Measurements from ENCODE around the gene PRPF6. TPM values are rescaled to one million over a fixed set of nuclear protein-coding genes. Genes with fewer than 3 reads are reported as not detected.
A peak's percentile ranks its signal among the peaks of the same experiment; 100 is the strongest.
"Not testable (repeated sequence)": the region's sequence is repeated elsewhere in the genome, so short reads cannot be mapped to it uniquely, and the experiment has no call there.

PRPF6 gene
- total RNA-seq, 2 experiments from 2014 or later: 50.6 to 51.3 TPM

GRCh38 chr20:64009811-64010387 lies 29.0 kb downstream of the PRPF6 start:
- DNase-seq: no peak
- Mint-ChIP-seq H3K27ac (peak overlapping the region; percentile 24), H3K9me3 (peaks cover 2% of the 10 kb centered on the region), H3K4me1 (ENCODE audit: low read depth) (peaks cover 26% of the 10 kb centered on the region), H3K36me3 (ENCODE audit: low read depth) (peaks cover 90% of the 10 kb centered on the region), H3K4me3 (no peak overlapping the region), H3K27me3 (no peaks in the 10 kb centered on the region)
- Histone ChIP-seq H3K4me1 (ENCODE audit: insufficient read depth, low read length) (peaks cover 36% of the 10 kb centered on the region), H3K4me3 (ENCODE audit: low read length) (no peak overlapping the region), H3K36me3 (ENCODE audit: insufficient read depth, low read length) (peaks cover 76% of the 10 kb centered on the region), H3K9me3 (ENCODE audit: control insufficient read depth in 1 of 2, insufficient read depth in 1 of 2, low read length in 2 of 2) (peaks cover 54 to 60% of the 10 kb centered on the region in 2 experiments), H3K27ac (ENCODE audit: low read depth in 1 of 2, low read length in 2 of 2) (no peak overlapping the region), H3K27me3 (ENCODE audit: control insufficient read depth in 1 of 2, insufficient read depth in 2 of 2, low read length in 2 of 2) (no peaks in the 10 kb centered on the region)
- ChIA-PET CTCF (interaction anchor here (2.6 kb wide), 1 partner anchor 29 kb away, joined by 13 read pairs; no protein-coding TSS in a partner anchor), POLR2A (no interaction called here)
- no peak for TF ChIP-seq CTCF (IDR thresholded peaks at IDR 0.05)
- ATAC-seq (ENCODE audit: poor library complexity): no peak
- intact Hi-C loops (cut with DNase I, micrococcal nuclease): no loop called here

GRCh38 chr20:64010711-64011237 lies 29.8 kb downstream of the PRPF6 start:
- Mint-ChIP-seq H3K27me3 (no peaks in the 10 kb centered on the region), H3K9me3 (peaks cover 2% of the 10 kb centered on the region), H3K4me3 (no peak overlapping the region), H3K36me3 (ENCODE audit: low read depth) (peaks cover 90% of the 10 kb centered on the region), H3K27ac (peak overlapping the region; percentile 61), H3K4me1 (ENCODE audit: low read depth) (peaks cover 25% of the 10 kb centered on the region)
- no peak for ATAC-seq (ENCODE audit: poor library complexity)
- Histone ChIP-seq H3K27me3 (ENCODE audit: control insufficient read depth in 1 of 2, insufficient read depth in 2 of 2, low read length in 2 of 2) (no peaks in the 10 kb centered on the region), H3K4me3 (ENCODE audit: low read length) (no peak overlapping the region), H3K36me3 (ENCODE audit: insufficient read depth, low read length) (peaks cover 76% of the 10 kb centered on the region), H3K9me3 (ENCODE audit: control insufficient read depth in 1 of 2, insufficient read depth in 1 of 2, low read length in 2 of 2) (peaks cover 54 to 66% of the 10 kb centered on the region in 2 experiments), H3K27ac (ENCODE audit: low read depth in 1 of 2, low read length in 2 of 2) (no peak overlapping the region), H3K4me1 (ENCODE audit: insufficient read depth, low read length) (peaks cover 36% of the 10 kb centered on the region)
- POLR2A ChIA-PET: interaction anchor here (0.7 to 0.9 kb wide), 2 partner anchors 29 to 30 kb away, joined by 3 read pairs; no protein-coding TSS in a partner anchor
- no peak for TF ChIP-seq CTCF (IDR thresholded peaks at IDR 0.05)
- CTCF ChIA-PET: no interaction called here
- intact Hi-C loops (cut with DNase I, micrococcal nuclease): no loop called here
- no peak for DNase-seq

- DNase-seq: peak in 2 of 14 experiments; percentile 15 to 32
- ChIA-PET CTCF (no interaction called here), POLR2A (interaction anchor here (0.9 kb wide), 1 partner anchor 28 kb away, joined by 3 read pairs; no protein-coding TSS in a partner anchor)
- Mint-ChIP-seq H3K27me3 (no peaks in the 10 kb centered on the region), H3K9me3 (peaks cover 2% of the 10 kb centered on the region), H3K27ac (peak overlapping the region; percentile 61), H3K4me3 (peak overlapping the region; percentile 38), H3K4me1 (ENCODE audit: low read depth) (peaks cover 25% of the 10 kb centered on the region), H3K36me3 (ENCODE audit: low read depth) (peaks cover 86% of the 10 kb centered on the region)
- H3K27me3 ChIP-seq (ENCODE audit: control insufficient read depth in 1 of 2, insufficient read depth in 2 of 2, low read length in 2 of 2): no peaks in the 10 kb centered on the region
- H3K4me1 ChIP-seq (ENCODE audit: insufficient read depth, low read length): peaks cover 36% of the 10 kb centered on the region
- H3K27ac ChIP-seq (ENCODE audit: low read depth in 1 of 2, low read length in 2 of 2): peak overlapping the region in 1 of 2 donors; percentile 70
- intact Hi-C loops (cut with DNase I, micrococcal nuclease): no loop called here
- H3K9me3 ChIP-seq (ENCODE audit: control insufficient read depth in 1 of 2, insufficient read depth in 1 of 2, low read length in 2 of 2): peaks cover 54 to 66% of the 10 kb centered on the region in 2 experiments
- H3K4me3 ChIP-seq (ENCODE audit: low read length): peak overlapping the region; percentile 24
- TF ChIP-seq CTCF (IDR thresholded peaks at IDR 0.05): no peak
- no peak for ATAC-seq (ENCODE audit: poor library complexity)
- H3K36me3 ChIP-seq (ENCODE audit: insufficient read depth, low read length): peaks cover 77% of the 10 kb centered on the region
Measured at GRCh38 chr20:64011366-64011779, 30.4 kb downstream of the PRPF6 start.

GRCh38 chr20:64012385-64013154 lies 31.6 kb downstream of the PRPF6 start:
- DNase-seq (peak in 2 of 14 experiments; percentile 48 to 54), ATAC-seq (ENCODE audit: poor library complexity) (peak; percentile 57)
- intact Hi-C loops (cut with DNase I, micrococcal nuclease); H3K27me3 ChIP-seq (ENCODE audit: control insufficient read depth in 1 of 2, insufficient read depth in 2 of 2, low read length in 2 of 2); H3K4me3 Mint-ChIP-seq; H3K27me3 Mint-ChIP-seq; H3K9me3 Mint-ChIP-seq: not testable (repeated sequence)
- Histone ChIP-seq H3K9me3 (ENCODE audit: control insufficient read depth in 1 of 2, insufficient read depth in 1 of 2, low read length in 2 of 2) (peaks cover 54 to 63% of the 10 kb centered on the region in 2 experiments), H3K36me3 (ENCODE audit: insufficient read depth, low read length) (peaks cover 73% of the 10 kb centered on the region), H3K27ac (ENCODE audit: low read depth in 1 of 2, low read length in 2 of 2) (peak overlapping the region; percentile 31 to 62), H3K4me3 (ENCODE audit: low read length) (peak overlapping the region; percentile 22), H3K4me1 (ENCODE audit: insufficient read depth, low read length) (peaks cover 36% of the 10 kb centered on the region)
- peaks cover 81% of the 10 kb centered on the region for H3K36me3 Mint-ChIP-seq (ENCODE audit: low read depth)
- CTCF ChIA-PET: interaction anchor here (1.5 to 2.0 kb wide), 2 partner anchors 26 to 32 kb away, joined by 4 to 13 read pairs; no protein-coding TSS in a partner anchor
- POLR2A ChIA-PET: interaction anchor here (0.7 to 0.8 kb wide), 2 partner anchors 65 to 475 kb away, joined by 3 to 4 read pairs; partner anchors contain the start of gene PTK6
- H3K27ac Mint-ChIP-seq: peak overlapping the region; percentile 74
- H3K4me1 Mint-ChIP-seq (ENCODE audit: low read depth): peaks cover 27% of the 10 kb centered on the region
